HAP-1 (cell line): ENCODE measurements around the gene TRPM2.
"Not testable (repeated sequence)": the region's sequence is repeated elsewhere in the genome, so short reads cannot be mapped to it uniquely, and the experiment has no call there.

Experiments used
- DNase-seq, 2 experiments: peaks; one replicate each; pipeline ENCODE4 v3.0.0-alpha.2; 2016 to 2020; ENCODE audit warnings: low spot score in 2 of 2
- H3K27me3 ChIP-seq: fragments of 250-450 bp; sonication (Bioruptor Pico); 2 replicates; pipeline ENCODE4 v1.5.1; 2020; ENCODE audit warnings: low read depth, mild to moderate bottlenecking, moderate library complexity
- H3K36me3 ChIP-seq: fragments of 250-450 bp; sonication (Bioruptor Pico); replicated peaks from 2 replicates; pipeline ENCODE4 v1.5.1; 2020; ENCODE audit warnings: mild to moderate bottlenecking
- H3K4me1 ChIP-seq: fragments of 250-450 bp; sonication (Bioruptor Pico); 2 replicates; pipeline ENCODE4 v1.5.1; 2020; ENCODE audit warnings: mild to moderate bottlenecking
- H3K4me3 ChIP-seq: fragments of 250-450 bp; sonication (Bioruptor Pico); 2 replicates; pipeline ENCODE4 v1.5.1; 2020; ENCODE audit warnings: mild to moderate bottlenecking, moderate library complexity
- H3K9me3 ChIP-seq: fragments of 250-450 bp; sonication (Bioruptor Pico); 2 replicates; pipeline ENCODE4 v1.5.1; 2020; ENCODE audit warnings: mild to moderate bottlenecking, moderate library complexity
- in situ Hi-C: fragments of 300-500 bp; cut with MboI; formaldehyde crosslinking; loops from 3 replicates; pipeline ENCODE4 v1.14.3; 2020; ENCODE audit warnings: low sequenced_read_pairs, inconsistent platforms, mixed read lengths

TRPM2 gene

DNA sequence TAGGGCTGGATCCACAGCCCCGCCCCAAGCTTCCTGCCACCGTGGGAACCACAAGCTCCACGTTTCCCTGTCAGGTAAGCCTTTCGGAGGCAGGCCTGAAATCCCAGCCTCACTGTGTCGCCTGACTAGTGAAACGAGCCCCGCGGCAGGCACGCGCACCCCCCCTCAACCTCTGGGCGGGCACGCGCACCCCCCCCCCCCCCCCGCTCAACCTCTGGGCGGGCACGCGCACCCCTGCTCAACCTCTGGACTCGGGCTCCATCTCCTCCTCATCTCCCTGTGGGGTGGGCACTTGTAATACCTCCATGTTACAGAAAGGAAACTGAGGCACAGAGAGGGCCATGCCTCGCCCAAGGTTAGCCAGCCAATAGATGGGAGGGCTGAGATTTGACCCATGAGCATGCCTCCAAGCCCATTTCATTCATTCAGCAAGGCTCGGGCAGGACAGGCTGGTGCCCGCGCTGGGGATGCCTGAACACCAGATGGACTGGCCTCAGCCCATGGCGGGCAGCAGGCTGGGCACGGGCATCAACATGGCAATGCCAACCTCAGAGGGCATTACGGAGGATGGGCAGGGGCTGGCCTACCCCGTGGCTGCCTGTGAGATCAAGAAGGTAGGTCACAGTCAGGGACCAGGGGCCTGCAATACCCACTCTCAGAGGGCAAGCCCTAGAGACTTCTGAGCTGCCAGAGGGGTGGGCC lies 18.9 kb upstream of the TRPM2 start:
- Histone ChIP-seq H3K4me3 (no peak overlapping the region), H3K4me1 (no peaks in the 10 kb centered on the region; the same call in 1 of the 2 replicates), H3K27me3 (no peaks in the 10 kb centered on the region), H3K9me3 (no peaks in the 10 kb centered on the region), H3K36me3 (no peaks in the 10 kb centered on the region)
- in situ Hi-C loops, result loop anchor here (25.0 kb wide), 1 partner anchor 1303 kb away; the partner anchor contains the start of gene PCBP3
- no peak for DNase-seq

DNA sequence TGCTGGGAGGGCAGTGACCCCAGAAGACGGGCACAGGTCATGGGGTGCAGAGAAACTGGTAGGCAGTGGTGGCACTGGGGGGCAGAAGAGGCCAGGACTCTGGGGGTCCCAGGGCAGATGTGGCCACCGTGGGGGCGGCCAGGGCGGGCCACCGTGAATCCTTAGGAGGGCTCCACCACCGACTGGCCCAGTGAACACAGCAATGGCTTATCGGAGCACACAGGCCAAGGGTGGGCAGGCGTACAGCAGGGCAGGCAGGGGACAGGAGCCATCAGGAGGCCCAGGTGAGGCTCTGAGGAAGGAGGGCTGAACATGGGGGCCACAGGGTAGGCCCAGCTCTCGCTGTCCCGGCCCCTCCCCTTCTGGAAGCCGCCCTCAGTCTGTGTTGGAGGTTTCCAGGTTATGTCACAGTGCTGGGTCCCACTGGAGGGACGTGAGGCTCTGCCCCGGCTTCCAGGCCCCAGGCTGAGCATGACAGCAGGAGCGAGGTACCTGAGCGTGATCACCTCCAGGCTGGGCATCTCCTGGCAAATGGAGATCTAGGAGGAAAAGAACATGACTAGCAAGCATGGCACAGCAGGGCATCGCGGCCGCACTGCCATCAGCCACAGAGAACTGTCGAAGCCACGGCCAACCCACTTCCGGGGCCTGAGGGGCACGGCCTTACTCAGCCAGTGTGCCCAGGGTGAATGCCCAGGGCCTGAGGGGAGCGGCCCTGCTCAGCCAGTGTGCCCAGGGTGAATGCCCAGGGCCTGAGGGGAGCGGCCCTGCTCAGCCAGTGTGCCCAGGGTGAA lies 18.0 kb upstream of the TRPM2 start:
- H3K9me3 ChIP-seq, result no peaks in the 10 kb centered on the region
- in situ Hi-C loops, result loop anchor here (25.0 kb wide), 1 partner anchor 1302 kb away; the partner anchor contains the start of gene PCBP3
- no peaks in the 10 kb centered on the region for H3K36me3 ChIP-seq
- H3K4me3 ChIP-seq, result no peak overlapping the region
- no peaks in the 10 kb centered on the region for H3K27me3 ChIP-seq
- DNase-seq, result no peak
- H3K4me1 ChIP-seq, result peaks cover 3% of the 10 kb centered on the region

GRCh38 chr21:44337449-44337848 lies 16.0 kb upstream of the TRPM2 start:
- no peak for DNase-seq
- no peaks in the 10 kb centered on the region for H3K36me3 ChIP-seq
- in situ Hi-C loops, result loop anchor here (25.0 kb wide), 1 partner anchor 1300 kb away; the partner anchor contains the start of gene PCBP3
- peaks cover 3% of the 10 kb centered on the region for H3K4me1 ChIP-seq
- no peak overlapping the region for H3K4me3 ChIP-seq
- no peaks in the 10 kb centered on the region for H3K9me3 ChIP-seq
- H3K27me3 ChIP-seq, result no peaks in the 10 kb centered on the region

DNA sequence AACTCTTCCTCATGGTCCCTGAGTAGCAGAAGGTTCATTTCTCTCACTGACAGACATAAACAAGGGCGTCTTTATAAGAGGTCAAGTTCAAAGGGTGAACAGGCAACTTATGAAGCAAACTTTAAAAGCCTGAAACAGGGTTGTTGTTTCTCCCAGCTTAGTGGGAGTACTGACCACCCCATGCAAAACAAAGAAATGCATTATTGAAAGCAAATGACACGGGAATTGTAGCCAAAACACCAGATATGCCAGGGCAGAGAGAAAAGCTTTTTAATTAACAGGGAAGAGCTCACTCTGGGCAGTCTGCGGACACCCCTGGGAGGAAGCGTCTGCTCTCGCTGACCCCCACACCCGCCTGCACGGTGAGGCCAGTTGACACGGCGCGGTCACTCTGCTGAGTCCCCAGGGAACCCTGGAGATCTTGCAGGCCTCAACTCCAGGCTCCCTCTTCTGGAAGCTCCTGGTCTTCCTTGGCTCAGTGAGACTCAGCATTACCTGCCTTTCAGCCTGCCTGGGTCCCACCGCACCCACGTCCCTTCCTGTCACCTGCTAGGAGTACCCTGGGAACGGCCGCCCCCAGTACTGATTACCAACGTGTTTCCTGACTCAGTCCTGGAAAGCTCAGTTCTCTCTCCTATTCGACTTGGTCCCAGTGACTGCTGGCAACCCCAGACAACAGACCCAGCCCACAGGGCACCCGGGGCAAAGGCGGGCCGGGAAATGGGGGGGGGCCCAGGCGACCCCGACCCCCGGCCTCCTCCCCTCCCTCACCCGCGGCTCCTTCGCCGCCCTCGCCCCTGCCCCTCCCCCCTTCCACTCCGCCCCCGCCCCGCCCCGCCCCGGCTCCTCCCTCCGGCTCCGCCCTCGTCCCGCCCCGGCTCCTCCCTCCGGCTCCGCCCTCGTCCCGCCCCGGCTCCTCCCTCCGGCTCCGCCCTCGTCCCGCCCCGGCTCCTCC lies 15.2 kb upstream of the TRPM2 start:
- H3K4me3 ChIP-seq, result peak overlapping the region; percentile 29

GRCh38 chr21:44338971-44339910 lies 14.2 kb upstream of the TRPM2 start, which contains the start of gene CFAP410:
TSS of gene CFAP410 (minus strand) at chr21:44339390. CDS start at chr21:44339194, 196 bp downstream.
- in situ Hi-C loops, result loop anchor here (25.0 kb wide), 1 partner anchor 1298 kb away; the partner anchor contains the start of gene PCBP3
- peak; percentile 83 to 94 for DNase-seq

More for the DNA sequence above, 15.2 kb upstream of the TRPM2 start:
- DNase-seq, result peak; percentile 34 to 61
- peaks cover 3% of the 10 kb centered on the region for H3K4me1 ChIP-seq
- no peaks in the 10 kb centered on the region for H3K36me3 ChIP-seq
- no peaks in the 10 kb centered on the region; the same call in 1 of the 2 replicates for H3K9me3 ChIP-seq
- in situ Hi-C loops, result loop anchor here (25.0 kb wide), 1 partner anchor 1299 kb away; the partner anchor contains the start of gene PCBP3
- no peaks in the 10 kb centered on the region for H3K27me3 ChIP-seq

DNA sequence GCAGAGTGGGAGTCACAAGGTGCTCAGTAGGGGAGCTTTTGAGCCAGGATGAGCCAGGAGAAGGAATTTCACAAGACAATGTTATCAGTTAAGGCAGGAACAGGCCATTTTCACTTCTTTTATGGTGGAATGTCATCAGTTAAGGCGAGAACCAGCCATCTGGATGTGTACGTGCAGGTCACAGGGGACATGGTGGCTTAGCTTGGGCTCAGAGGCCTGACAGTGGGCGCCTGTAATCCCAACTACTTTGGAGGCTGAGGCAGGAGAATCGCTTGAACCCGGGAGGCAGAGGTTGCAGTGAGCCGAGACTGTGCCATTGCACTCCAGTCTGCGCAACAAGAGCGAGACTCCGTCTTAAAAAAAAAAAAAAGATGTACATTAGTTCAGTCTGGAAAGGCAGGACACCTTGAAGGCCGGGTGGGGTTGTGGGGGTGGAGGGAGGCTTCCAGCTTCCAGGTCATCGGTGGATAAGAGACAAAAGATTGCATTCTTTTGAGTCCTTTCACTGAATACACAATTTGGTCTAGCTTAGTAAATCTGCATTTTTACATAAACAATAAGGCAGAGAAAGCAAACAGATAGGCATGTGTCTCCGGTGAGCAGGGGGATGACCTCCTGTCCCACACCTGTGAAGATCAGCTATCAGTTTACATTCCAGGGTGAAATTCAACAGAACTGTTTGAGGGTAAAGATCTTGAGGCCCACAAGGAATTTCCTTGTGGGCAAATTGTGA lies 11.5 kb upstream of the TRPM2 start:
- H3K27me3 ChIP-seq, H3K4me3 ChIP-seq: not testable (repeated sequence)
- in situ Hi-C loops, result loop anchor here (10.0 to 25.0 kb wide), 2 partner anchors 123 to 1295 kb away; partner anchors contain the start of gene PCBP3

More at GRCh38 chr21:44338971-44339910, 14.2 kb upstream of the TRPM2 start, which contains the start of gene CFAP410:
- Histone ChIP-seq H3K36me3 (no peaks in the 10 kb centered on the region), H3K9me3 (no peaks in the 10 kb centered on the region; the same call in 1 of the 2 replicates), H3K4me1 (peaks cover 3% of the 10 kb centered on the region), H3K4me3 (peak within 1 kb of the TSS; percentile 73), H3K27me3 (no peaks in the 10 kb centered on the region)

GRCh38 chr21:44342981-44343380 lies 10.4 kb upstream of the TRPM2 start:
- H3K4me1 ChIP-seq, H3K9me3 ChIP-seq, H3K4me3 ChIP-seq, H3K36me3 ChIP-seq, H3K27me3 ChIP-seq, DNase-seq: not testable (repeated sequence)
- in situ Hi-C loops, result loop anchor here (10.0 to 25.0 kb wide), 2 partner anchors 122 to 1294 kb away; partner anchors contain the start of gene PCBP3

More for the DNA sequence above, 11.5 kb upstream of the TRPM2 start:
- DNase-seq, H3K4me1 ChIP-seq, H3K36me3 ChIP-seq, H3K9me3 ChIP-seq: not testable (repeated sequence)

DNA sequence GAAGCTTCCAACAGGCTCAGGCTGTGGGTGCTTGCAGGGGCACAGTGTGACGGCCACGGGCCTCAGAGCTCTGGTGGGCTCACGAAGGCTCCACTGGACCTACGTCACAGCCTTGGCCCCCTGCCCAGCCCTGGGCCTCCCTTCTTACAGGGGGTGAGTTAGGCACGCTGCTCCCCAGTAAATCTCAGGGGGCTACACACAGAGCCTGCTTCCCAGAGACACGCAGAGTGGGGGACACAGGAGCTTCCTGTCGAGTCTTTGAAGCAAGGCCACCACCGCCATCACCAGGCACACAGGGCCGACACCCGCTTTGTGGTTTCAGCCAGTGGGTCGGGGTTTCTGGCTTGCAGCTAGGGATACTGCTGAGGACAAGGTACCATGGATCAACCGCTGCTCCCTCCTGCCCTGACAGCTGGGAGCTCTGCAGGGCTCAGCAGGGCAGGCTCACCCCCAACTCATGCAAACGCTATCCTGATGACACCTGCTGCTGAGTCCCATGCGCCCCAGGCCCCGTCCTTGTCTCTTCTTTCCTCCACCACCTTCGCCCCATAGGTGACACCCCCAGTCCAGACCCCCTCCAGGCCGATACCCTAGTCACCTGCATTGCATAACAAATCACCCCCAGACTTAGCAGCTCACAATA lies 8.8 kb upstream of the TRPM2 start:
- Histone ChIP-seq H3K4me3 (no peak overlapping the region), H3K4me1 (peaks cover 3% of the 10 kb centered on the region), H3K27me3 (no peaks in the 10 kb centered on the region), H3K9me3 (no peaks in the 10 kb centered on the region; the same call in 1 of the 2 replicates), H3K36me3 (no peaks in the 10 kb centered on the region)
- no peak for DNase-seq
- in situ Hi-C loops, result loop anchor here (10.0 to 25.0 kb wide), 2 partner anchors 120 to 1293 kb away; partner anchors contain the start of gene PCBP3

DNA sequence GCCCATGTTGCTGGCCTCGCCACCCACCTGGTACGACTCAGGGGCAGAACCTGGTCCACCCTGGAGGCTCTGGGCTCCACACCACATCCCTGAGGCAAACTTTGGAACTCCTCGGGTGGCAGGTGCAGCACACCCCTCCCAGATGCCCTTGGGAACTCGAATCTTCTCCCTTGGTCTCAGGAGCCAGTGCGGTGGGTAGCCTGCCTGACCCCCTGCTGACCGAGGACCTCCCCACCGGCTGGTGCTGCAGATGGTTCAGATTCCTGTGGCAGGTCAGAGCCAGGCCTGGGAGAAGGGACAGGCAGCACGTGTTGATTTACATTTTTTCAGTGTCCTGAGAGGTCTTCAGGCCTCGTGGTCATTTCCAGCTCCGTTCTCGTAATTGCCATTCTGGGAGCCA lies 7.9 kb upstream of the TRPM2 start:
- no peaks in the 10 kb centered on the region for H3K27me3 ChIP-seq
- no peak overlapping the region for H3K4me3 ChIP-seq
- H3K9me3 ChIP-seq, result no peaks in the 10 kb centered on the region; the same call in 1 of the 2 replicates
- no peak for DNase-seq
- H3K36me3 ChIP-seq, result no peaks in the 10 kb centered on the region
- H3K4me1 ChIP-seq, result no peaks in the 10 kb centered on the region
- in situ Hi-C loops, result loop anchor here (10.0 to 25.0 kb wide), 2 partner anchors 119 to 1292 kb away; partner anchors contain the start of gene PCBP3

DNA sequence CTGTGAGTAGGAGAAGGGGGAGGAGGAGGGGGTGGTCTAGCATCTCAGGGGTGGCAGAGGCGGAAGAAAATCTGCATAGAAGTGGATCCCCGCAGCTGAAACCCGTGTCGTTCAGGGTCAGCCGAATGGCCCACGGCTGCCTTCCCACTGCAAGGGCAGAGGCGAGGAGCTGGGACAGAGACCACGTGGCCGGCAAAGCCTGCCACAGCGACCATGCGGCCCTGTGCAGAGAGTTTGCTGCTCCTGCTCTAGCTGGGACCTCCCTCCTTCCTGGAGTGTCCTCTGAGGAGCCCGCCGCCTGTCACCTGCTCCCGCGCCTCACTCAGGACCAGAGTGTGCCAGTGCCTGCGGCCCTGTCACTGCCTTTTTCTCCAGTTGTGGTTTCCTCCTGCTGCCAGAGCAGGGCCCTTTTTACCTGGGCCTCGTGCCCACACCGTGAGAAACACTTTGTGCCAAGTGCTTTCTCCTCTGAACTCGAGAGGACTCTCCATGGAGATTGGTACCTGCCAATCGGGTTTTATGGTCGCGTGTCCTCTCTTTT lies 5.4 kb upstream of the TRPM2 start:
- DNase-seq, result no peak
- no peaks in the 10 kb centered on the region for H3K4me1 ChIP-seq
- H3K9me3 ChIP-seq, result no peaks in the 10 kb centered on the region; the same call in 1 of the 2 replicates
- H3K36me3 ChIP-seq, result no peaks in the 10 kb centered on the region
- peaks cover under 1% of the 10 kb centered on the region; the same call in 1 of the 2 replicates for H3K27me3 ChIP-seq
- in situ Hi-C loops, result loop anchor here (10.0 to 25.0 kb wide), 2 partner anchors 117 to 1289 kb away; partner anchors contain the start of gene PCBP3
- no peak overlapping the region for H3K4me3 ChIP-seq

DNA sequence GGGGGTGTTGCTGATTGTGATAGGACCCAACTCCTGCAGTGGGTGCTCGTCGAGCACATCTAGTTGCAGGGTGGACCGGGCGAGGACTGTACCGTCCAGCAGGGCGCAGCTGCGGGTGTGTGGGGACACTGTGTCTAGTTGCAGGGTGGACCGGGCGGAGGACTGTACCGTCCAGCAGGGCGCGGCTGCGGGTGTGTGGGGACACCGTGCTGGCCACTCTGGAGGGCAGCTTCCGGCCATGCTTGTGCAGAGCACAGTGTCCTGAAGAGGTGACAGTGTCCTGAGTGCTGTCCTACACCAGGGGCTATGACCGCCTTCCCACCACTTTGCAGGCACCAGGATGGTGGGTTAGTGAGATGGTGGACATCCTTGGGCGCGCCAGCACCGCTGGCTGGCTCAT lies 4.6 kb upstream of the TRPM2 start:
- DNase-seq, result no peak
- H3K4me1 ChIP-seq, result no peaks in the 10 kb centered on the region
- in situ Hi-C loops, result loop anchor here (10.0 to 25.0 kb wide), 2 partner anchors 116 to 1288 kb away; partner anchors contain the start of gene PCBP3
- no peaks in the 10 kb centered on the region for H3K9me3 ChIP-seq
- H3K27me3 ChIP-seq, result peaks cover 8% of the 10 kb centered on the region; the same call in 1 of the 2 replicates
- no peak overlapping the region for H3K4me3 ChIP-seq
- H3K36me3 ChIP-seq, result no peaks in the 10 kb centered on the region
